NCI-H2029 treated with DMSO at 0.1 percent for 48 hours (cell line): ENCODE results near the gene WDFY4.

ENCODE experiments used
- DNase-seq: peaks from one replicate; lab custom pipeline; 2025; lab: John Stamatoyannopoulos, UW

WDFY4 gene

DNA sequence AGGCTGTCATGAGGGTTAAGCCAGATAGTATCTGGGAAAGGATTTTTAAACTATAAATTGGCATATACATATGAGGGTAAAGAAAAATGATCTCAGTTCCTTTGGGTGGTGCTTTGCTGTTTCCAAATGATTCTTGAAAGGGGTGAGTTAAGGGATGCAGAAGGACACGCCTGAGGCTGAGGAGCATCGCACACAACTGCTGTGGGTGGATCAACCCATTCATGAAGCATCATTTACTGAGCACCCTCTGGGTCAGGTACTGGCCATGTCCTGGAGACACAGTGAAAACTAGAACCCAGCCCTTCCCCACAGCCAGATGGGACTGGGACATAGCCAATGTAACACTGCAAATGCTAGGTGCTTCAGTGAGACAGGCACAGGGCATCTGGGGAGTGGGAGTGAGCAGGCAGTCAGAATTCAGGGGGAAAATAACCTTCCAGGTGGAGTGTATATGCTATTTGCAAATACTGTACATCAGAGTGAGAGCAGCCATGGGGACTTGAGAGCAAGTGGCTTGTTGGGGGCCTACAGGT is 112.1 kb downstream of the WDFY4 start:
- no peak for DNase-seq

DNA sequence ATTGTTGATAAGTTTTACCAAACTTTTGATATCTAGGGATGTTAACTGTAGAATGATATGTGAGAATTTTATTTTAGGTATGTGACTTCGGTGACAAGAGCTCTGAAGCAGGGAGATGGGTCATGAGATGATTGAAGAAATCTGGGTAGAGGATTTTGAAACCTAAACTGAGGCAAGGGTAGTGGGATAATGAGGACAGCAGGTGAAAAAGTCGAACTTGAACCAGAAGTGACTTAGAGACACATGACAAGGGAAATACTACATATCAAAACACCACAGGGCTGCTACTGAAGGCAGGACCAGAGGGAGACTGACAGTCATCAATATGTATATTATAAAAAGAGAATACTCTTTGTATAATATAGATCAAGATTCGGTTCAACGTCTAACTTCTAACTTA is 113.2 kb downstream of the WDFY4 start:
- DNase-seq = no peak

DNA sequence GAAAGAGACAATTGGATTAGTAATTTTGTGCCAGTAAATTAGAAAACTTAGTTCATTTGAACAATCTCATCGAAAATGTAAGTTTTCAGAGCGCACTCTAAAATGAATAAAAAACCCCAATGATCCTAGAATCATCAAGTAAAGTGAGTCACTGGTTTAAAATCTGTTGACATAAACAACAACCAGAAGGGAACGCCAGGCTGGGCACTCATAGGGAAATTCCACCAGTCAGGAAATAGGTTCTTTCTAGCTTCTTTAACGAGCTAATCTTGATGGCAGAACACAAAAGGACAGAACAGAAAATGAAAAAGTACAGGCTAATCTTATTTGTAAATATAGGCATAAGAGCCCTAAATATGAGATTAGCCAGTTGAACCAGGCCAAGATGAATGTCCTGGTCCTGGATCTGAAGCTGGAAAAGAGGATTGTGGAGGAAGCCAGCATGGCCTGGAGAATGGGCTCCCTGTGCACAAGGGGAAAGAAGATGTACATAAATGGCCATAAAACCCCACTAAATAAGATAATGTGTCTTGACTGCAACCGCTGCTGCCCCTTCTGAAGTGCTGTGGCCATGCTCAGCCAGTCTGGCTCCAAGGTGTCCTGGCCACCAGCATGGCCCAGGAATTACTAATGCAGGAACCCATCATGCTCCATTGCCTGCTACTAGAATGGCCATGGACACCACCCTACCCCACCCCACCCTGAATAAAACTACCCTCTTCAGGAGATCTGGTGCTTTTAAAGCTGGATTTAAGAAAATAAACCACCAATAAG is 114.0 kb downstream of the WDFY4 start:
- no peak for DNase-seq

DNA sequence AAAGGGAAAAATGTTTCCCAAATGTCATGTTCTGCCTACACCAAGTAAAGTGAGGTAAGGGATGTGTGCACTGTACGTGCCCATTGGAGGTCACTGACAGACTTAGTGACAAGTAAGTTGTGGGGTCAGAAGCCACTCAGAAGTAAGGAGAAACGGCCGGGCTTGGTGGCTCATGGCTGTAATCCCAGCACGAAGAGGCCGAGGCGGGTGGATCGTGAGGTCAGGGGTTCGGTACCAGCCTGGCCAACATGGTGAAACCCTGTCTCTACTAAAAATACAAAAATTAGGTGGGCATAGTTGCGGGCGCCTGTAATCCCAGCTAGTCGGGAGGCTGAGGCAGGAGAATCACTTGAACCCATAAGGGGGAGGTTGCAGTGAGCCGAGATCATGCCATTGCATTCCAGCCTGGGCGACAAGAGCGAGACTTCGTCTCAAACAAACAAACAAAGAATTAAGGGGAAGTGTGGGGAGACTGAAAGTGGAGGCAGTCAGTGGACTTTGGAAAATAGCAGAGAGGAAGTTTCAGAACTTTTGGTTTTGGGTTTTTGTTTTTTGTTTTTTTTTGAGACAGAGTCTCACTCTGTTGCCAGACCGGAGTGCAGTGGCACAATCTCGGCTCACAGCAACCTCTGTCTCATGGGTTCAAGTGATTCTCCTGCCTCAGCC is 114.8 kb downstream of the WDFY4 start:
- DNase-seq = no peak

DNA sequence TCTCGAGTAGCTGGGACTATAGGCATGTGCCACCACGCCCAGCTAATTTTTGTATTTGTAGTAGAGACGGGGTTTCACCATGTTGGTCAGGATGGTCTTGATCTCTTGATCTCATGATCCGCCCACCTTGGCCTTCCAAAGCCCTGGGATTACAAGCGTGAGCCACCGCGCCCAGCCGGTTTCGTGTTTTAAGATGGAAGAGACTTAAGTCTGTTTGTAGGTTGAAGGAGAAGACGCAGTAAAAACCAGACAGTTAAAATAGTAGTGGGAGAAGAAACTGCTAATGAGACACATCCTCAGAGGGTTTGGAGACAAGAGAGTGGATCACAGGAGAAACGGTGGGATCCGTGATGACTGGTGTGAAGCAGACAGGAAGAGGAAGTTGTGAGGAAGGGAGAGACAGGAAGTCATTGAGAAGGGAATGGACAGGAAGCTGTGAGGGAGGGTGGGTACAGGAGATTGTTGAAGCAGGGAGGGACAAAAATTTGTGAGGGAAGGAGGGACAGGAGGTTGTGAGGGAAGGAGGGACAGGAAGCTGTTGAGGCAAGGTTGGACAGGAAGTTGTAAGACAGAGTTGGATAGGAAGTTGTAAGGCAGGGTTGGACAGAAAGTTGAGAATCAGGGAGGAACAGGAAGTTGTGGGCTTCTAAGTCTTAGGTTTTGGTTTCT is 115.5 kb downstream of the WDFY4 start:
- DNase-seq = no peak

DNA sequence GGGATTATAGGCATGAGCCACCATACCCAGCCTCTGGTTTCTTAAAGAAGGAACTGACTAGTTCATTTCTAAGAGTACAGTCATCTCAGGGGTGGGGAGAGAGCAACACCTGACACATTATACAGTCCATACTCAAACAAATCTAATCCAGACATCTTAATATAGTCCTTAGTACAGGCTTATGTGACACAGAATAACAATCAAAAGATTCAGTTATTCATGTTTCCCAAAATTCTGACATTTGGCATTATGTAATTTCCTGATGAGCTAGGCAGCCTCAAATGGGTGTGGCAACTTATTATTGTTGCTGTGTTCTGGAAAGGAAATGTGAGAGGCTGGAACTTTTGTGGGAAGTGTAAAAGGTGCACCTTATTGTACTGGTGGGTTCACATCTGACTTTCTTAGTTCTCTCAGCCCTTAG is 116.3 kb downstream of the WDFY4 start:
- DNase-seq = no peak

DNA sequence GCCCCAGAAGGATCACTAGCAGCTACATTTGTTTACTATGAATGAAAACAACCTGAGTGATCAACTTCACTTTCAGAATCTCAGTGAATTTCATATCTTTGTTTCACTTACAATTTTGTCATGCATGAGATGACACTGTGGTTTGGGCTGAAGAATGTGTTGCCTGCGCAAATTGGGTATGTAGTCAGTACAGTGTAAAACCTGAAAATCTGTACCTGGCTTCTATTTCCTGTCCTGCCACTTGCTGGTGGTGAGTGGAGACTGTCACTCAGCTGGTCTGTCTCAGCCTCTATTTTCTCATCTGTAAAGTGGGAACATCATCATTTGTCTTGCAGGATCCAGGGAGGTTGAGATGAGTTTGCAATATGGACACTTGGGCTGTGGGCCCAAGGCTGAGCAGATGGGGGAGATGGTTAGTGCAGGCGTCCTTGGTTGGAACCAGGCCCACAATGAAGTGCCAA is 118.0 kb downstream of the WDFY4 start:
- no peak for DNase-seq

DNA sequence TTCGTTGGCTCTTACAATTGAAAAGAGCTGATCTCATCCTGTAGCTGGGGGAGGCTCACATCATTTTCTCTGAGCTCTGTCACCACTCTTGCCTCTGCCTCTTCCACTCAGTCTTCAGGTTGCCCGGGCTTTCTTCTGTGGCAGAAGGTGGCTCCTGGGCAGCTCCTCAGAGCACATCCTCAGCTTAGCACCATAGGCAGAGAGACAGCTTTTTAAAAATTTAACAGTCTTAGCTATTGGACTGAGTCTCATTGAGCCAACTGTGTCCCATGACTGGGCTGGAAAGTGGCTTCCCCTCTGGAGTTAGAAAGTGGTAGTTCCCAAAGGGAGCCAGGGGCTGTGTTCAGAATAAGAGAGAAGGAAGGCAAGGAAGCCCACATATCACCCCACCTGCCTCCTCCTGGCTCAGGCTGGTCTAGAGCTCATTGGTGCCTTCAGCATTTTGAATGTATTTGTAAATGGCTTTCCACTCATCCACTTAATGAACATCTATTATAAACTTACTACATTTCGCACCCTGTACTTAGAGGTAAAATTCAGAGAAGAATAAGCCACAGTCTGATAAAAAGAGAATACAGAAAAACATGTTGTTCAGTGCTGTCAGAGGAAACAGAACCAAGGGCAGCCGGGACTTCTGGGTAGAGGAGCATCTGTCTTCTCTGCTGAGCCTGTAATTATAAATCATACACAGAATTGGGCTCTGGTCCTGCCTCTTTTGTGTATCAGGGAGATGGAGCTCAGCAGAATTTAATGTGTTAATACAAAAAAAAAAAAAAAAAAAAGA is 119.3 kb downstream of the WDFY4 start:
- no peak for DNase-seq

DNA sequence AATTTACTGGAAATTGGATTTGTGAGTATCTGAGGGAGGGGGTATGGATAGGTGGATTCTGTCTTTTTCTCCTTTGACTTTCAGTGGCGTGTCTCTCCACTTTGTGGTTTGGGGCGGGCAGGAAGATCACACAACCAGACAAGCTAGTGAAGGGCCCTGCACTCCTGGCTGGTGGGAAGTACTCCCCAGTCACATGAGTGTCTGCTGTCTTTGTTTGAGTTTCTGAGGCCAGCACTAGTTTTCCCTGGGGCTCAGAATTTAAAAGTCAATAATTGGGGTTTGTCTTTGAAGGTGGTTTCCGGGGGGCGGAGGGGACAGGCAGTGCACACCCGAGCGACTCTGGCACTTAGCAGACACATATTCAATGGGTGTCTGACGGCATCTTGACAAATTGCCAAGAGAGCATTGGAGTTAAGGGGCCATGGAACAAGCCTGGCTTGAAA is 120.1 kb downstream of the WDFY4 start:
- no peak for DNase-seq

DNA sequence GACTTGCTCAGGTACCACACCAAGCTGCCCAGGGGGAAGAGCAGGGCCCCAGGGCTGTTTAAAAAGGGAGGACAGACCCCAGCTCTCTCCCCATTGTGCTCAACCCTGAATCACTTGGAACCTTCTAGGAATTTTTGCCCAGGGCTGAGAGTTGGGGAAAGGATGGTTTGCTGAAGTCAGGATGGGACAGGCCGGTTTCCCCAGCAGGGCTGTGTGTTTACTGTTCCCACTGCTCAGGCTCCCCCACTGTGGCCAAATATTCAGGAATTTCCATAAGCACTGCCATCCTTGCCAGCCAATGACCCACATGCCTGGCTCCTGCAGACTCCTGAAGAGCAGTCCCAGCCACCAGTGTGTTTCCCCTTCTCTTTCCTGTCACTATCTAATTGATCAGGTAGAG is 120.7 kb downstream of the WDFY4 start:
- no peak for DNase-seq

DNA sequence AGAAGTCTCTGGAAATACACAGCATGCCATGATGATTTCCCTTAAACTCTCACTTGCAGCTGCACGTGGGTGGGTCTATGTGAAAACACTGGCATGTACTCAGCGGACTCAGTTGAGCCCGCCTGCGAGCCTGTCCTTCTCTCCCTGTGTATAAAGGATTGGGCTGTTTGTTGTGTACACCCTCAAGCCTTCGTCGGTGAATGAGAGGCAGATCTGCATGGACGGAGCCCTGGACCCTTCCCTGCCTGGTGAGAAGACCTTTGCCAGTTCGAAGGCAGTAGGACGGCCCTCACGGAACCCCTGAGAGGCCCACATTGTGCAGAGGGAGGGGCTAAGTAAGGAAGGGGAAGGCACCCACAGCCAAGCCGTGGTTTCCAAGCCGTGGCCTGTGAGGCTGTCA is 121.2 kb downstream of the WDFY4 start:
- DNase-seq = no peak

DNA sequence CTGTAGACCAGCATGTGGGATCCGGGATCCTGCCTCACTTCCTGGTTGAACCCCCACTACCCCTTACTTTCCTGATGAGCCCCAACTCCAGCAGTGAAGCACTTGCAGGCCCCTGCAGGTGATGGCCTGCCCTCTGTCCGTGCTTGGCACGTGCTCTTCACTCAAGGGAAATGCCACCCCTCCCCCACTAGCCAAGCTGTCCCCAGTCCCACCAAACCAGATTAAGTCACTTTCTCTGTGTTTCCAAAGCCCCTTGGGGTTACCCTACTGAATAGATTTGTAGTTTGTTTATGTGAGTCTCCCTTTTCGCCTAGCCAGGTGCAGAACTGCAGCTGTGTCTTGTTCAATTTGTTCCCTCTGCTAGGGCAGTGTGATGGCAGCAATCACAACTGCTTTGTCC is 121.7 kb downstream of the WDFY4 start:
- DNase-seq = no peak

DNA sequence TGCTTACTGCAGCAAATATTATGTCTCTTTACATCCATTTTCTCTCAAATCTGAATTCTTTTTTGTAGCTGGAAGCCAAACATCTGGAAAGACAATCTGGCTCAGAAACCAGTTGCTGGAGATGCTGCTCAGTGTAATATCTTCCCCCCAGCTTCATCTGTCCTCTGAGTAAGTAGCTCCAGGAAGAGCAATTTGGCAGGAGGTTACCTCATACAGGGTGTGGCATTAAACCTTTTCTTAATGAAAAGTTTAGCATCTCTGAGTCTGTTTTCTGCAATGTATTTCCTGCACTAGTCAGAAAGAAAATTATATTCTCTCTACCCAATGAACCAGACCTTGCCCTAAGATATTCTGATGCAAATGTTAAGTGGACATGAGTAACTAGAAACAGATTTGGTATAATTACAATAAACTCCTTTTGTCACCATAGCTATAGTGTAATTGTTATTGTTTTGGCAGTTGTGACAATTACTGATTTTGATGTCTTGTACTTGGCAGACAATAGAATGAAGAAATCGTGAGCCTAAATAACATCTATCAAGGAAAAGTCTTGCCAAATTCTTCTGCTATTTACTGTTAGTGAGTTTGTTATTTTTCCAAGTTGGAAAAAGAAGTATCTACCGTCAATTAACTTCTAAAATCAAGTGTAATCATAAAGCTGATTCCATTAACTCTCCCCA is 123.3 kb downstream of the WDFY4 start:
- no peak for DNase-seq

DNA sequence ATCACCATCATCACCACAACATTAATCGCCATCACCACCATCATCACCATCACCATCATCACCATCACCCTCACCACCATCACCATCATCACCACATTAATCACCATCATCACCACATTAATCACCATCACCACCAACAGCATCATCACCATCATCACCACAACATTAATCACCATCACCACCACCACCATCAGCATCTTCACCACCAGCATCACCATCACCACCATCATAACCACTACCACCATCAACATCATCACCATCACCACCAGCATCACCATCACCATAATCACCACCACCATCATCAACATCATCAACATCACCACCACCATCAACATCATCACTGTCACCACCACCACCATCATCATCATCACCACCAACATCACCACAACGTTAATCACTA is 124.6 kb downstream of the WDFY4 start:
- no peak for DNase-seq

DNA sequence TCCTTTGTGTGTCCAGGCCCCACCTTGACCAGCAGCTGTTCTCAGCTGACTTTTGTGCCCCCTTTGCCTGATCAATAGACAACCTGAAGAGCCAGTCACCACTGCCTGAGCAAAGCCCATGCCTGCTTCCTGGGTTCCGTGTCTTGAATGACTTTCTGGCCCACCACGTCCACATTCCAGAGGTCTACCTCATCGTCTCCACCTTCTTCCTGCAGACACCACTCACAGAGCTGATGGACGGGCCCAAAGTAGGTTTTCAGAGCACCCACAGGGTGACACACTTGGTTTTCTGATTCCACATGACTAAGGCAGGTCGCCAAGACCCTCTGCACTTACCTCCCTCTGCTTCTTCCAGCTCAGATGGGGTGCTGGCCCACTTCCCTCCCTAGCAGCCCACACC is 126.8 kb downstream of the WDFY4 start:
- DNase-seq = no peak

DNA sequence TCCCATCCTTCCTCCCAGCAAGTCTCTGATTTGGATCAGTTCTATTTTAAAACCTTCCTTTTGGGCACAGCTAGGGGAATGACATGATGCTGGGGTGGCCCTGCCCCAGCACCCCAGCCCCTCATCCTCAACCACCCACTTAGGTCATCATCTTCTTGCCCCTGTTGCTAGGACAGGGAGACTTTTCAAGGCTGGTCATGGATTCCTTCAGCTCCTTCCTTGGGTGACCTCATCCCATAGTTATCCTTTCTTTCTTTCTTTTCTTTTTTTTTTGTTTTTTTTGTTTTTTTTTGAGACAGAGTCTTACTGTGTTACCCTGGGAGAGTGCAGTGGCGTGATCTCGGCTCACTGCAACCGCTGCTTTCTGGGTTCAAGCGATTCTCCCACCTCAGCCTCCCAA is 127.2 kb downstream of the WDFY4 start:
- DNase-seq = no peak

DNA sequence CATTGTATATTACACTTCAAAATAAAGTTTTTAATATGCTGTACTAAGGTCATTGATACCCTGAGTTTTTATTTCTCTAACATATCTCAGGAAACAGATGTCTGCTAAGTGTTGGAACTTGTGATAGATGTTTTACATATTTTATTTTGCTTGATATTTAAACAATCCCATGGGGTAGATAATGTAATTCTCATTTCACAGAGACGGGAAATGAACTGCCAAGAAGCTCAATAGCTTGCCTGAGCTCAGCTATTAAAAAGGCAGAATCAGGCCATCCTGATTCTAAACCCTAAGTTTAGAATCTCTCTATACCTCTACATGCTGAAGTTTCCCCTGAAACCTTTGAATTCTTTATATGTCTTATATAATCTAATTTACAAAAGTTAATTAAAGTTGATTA is 128.6 kb downstream of the WDFY4 start:
- DNase-seq = no peak

DNA sequence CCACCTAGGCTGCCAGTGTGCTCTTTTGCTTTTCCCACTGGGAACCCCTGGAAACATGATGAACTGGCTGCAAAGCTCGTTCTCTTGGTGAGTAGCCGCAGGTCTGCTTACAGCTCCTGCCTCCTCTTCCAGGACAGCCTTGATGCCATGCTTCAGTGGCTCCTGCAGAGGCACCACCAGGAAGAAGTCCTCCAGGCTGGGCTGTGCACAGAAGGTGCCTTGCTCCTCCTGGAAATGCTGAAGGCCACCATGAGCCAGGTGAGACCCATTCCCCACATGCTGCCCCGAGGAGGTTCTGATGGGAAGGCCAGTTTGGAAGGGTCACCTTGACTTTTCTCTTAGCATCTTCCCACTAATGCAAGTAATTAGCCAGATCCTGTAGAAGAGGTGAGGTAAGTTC is 129.2 kb downstream of the WDFY4 start:
- no peak for DNase-seq

DNA sequence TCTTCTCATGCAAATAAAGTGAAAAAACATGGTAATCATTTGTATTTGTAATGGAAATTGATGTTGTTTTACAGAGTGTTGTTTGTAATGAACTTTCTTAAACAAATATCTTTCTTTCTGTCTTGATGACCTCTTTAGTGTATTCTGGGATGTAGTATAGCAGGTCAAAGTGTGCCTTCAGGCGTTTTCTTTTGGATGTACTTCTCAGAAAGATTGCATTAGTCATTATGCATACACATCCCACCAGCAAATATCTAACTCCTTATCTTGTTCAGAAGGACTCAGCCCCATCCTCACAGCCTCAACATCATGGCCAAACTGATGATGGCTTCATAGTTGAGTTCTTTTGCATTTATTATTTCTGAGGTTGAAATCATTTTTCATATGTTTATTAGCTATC is 130.3 kb downstream of the WDFY4 start:
- DNase-seq = no peak

DNA sequence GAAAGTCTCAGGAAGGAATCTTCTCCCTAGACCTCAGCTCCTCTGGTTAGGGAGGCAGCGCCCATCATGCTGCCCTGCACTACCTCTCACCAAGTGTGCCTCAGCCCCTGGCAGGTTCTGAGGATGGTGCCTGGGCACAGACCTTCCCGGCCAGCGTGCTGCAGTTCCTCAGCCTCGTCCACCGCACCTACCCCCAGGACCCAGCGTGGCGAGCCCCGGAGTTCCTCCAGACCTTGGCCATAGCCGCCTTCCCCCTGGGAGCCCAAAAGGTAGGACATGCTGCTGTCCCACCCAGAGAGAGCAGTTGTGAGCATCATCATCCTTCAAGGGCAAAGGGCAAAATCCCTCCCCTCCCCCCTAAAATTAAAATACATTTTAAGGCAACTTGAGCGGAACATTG is 132.5 kb downstream of the WDFY4 start:
- DNase-seq = no peak

DNA sequence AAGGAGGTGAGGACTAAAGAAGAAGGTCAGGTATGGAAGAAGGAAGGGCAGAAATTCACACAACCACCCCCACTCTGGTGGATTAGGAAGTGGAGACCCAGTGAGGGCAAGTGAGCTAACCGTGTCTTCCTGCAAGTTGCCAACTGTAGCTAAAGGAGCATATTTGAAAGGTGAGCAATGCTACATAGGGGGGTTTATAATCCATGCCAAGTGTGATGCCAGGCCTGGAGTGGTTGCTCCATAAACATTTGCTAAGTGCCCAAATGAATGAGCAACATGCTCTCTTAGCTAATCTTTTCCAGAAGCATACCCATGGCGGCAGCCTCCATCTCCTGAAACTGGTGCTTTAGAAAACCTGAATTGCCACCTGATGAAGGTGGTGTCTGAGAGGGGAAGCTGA is 133.4 kb downstream of the WDFY4 start:
- DNase-seq = no peak
